Sigmoid colon (tissue), 7 donors: ENCODE data around the gene CHCHD2. TPM values are rescaled to one million over a fixed set of nuclear protein-coding genes. Genes with fewer than 3 reads are reported as not detected.
"Not testable (repeated sequence)": the region's sequence is repeated elsewhere in the genome, so short reads cannot be mapped to it uniquely, and the experiment has no call there.

ENCODE experiments used
- DNase-seq: peaks from one replicate; pipeline ENCODE4 v3.0.0-alpha.2; 2019
- H3K27ac ChIP-seq, 4 donors: fragments of 200-600 bp; sonication (generic); one replicate each; pipeline ENCODE4 v1.5.1; 2016 to 2019; ENCODE audit warnings: mild to moderate bottlenecking in 1 of 4
- H3K27me3 ChIP-seq, 3 donors: fragments of 200-600 bp; sonication (generic); one replicate each; pipeline ENCODE4 v1.5.1; 2019; ENCODE audit warnings: mild to moderate bottlenecking in 1 of 3
- H3K36me3 ChIP-seq, 4 donors: fragments of 200-600 bp; sonication (generic); one replicate each; pipeline ENCODE4 v1.5.1; 2016 to 2019
- H3K4me1 ChIP-seq, 4 donors: fragments of 200-600 bp; sonication (generic); one replicate each; pipeline ENCODE4 v1.5.1; 2017 to 2019
- H3K4me3 ChIP-seq, 4 donors: fragments of 200-600 bp; sonication (generic); one replicate each; pipeline ENCODE4 v1.5.1; 2017 to 2019; ENCODE audit warnings: mild to moderate bottlenecking in 2 of 4, moderate library complexity in 1 of 4
- H3K9me3 ChIP-seq, 4 donors: fragments of 200-600 bp in 3 of 4; sonication (generic) in 3 of 4; one replicate each; pipeline versions ENCODE4 v1.5.1 to v1.6.1; 2013 to 2019
- EP300 ChIP-seq, 4 donors: sonication (generic); formaldehyde crosslinking; IDR thresholded peaks; one replicate each; pipeline ENCODE4 v1.6.1; 2017; ENCODE audit warnings: antibody characterized with exemption in 4 of 4
- POLR2A ChIP-seq, 2 donors: fragments of 450-650 bp; IDR thresholded peaks; one replicate each; pipeline ENCODE4 v1.6.1; 2016; ENCODE audit warnings: antibody characterized with exemption in 2 of 2, mild to moderate bottlenecking in 2 of 2, moderate library complexity in 2 of 2
- POLR2AphosphoS5 ChIP-seq, 4 donors: sonication (generic); formaldehyde crosslinking; IDR thresholded peaks; one replicate each; pipeline ENCODE4 v1.6.1; 2017; ENCODE audit warnings: antibody characterized with exemption in 4 of 4
- WGBS, 2 donors: extraction: QIAGEN DNeasy Blood & Tissue Kit; methylation state at CpG; one replicate each; pipeline ENCODE4 v1.1.7; 2013; 5-methylcytosine and 5-hydroxymethylcytosine counted together
- intact Hi-C: fragments of 100-400 bp; cut with DNase I; formaldehyde crosslinking; loops from one replicate; pipeline ENCODE4 v1.15.1; 2023
- polyA plus RNA-seq, 3 donors: library from polyadenylated mRNA; stranded (reverse); fragments of 200-250 nt; gene quantifications; one replicate each; pipeline ENCODE4 v1.2.3, GENCODE V29; 2013
- total RNA-seq, 4 donors: library from RNA; depleted of rRNA; stranded (reverse); fragments of >200 nt; gene quantifications; one replicate each; pipeline ENCODE4 v1.1.0, GENCODE V29; 2016
- TF ChIP-seq, protein P1 (sequence below), 4 experiments: fragments of 450-650 bp in 3 of 4; fragments of 200-600 bp in 1 of 4; IDR thresholded peaks; one replicate each; pipeline ENCODE4 v1.5.1; 2016 to 2019; ENCODE audit warnings: antibody characterized with exemption in 4 of 4, mild to moderate bottlenecking in 3 of 4, moderate library complexity in 2 of 4
- donor health status: healthy with polysubstance abuse.
- donor health status: Bipolar disorder and iron deficiency.
- donor health status: healthy.

CHCHD2 gene, protein sequence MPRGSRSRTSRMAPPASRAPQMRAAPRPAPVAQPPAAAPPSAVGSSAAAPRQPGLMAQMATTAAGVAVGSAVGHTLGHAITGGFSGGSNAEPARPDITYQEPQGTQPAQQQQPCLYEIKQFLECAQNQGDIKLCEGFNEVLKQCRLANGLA
- total RNA-seq: 100 to 1,000 TPM; 315 to 508 (median 451) TPM
- 100 to 1,000 TPM; 636 to 769 (median 665) TPM for polyA plus RNA-seq

DNA sequence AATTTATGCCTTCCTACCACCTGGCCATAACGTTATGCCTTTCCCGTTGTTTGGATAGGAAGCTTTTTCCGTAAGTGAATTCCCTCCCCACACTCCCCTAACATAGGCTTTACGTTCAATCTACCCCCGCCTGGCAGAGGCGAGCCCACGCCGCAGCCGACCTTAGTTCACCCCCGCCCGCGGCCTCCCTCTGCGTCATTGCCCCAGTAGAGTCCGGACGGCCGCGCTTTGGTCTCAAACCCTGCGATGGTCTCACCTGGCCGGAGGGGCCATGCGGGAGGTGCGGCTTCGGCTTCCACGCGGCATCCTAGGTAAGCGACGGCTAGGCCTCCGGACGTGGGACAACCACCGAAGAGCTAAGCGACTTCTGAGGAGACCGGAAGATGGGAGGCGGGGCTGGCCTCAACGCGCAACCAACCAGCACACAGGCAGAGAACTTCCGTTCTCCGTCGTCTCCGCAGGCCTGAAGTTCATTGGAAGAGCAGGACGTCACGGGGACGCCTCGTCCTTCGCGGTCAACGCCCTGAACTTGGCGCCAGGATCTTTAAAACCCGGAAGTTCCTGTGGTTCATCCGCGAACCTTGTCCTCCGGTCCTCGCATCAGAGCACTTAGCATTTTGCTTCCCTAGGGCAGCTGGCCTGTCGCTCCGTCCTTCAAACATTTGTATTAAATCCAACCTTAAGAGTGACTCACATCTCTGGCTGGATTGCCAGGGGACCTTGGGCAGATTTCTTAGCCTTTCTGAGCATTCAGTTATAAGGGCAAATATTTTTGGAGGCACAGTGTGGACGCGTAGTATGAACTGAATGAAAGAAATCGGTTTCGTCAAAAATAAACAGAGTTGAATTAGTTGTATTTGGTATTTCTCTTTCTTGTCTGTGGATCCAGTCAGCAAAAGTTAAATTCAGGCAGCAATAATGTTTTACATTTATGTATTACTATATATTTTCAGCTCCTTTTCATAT lies at the start of gene CHCHD2:
TSS of gene CHCHD2 (minus strand) at position 369 of the 966 bp plus-strand sequence. CDS start at position 306, 63 bp downstream.
- no peaks in the 10 kb centered on the region for H3K27me3 ChIP-seq
- H3K4me3 ChIP-seq: peak within 1 kb of the TSS; percentile 81 to 96 (median 88)
- peaks cover 20 to 32% (median 24%) of the 10 kb centered on the region in 4 donors for H3K36me3 ChIP-seq
- DNase-seq: peak; percentile 99
- peak within 1 kb of the TSS; percentile 90 to 98 (median 94) for H3K27ac ChIP-seq
- peaks cover 0 to 25% (median 15%) of the 10 kb centered on the region in 4 donors for H3K4me1 ChIP-seq
- WGBS, 2 donors: 2% methylated on average over 57 of the region's 57 CpGs
- TF ChIP-seq POLR2AphosphoS5 (IDR thresholded peaks at IDR 0.05) (peak; percentile 95 to 98 (median 96)), EP300 (IDR thresholded peaks at IDR 0.05) (no peak), POLR2A (IDR thresholded peaks at IDR 0.05) (peak; percentile 84 to 92)
- TF ChIP-seq, protein P1, sequence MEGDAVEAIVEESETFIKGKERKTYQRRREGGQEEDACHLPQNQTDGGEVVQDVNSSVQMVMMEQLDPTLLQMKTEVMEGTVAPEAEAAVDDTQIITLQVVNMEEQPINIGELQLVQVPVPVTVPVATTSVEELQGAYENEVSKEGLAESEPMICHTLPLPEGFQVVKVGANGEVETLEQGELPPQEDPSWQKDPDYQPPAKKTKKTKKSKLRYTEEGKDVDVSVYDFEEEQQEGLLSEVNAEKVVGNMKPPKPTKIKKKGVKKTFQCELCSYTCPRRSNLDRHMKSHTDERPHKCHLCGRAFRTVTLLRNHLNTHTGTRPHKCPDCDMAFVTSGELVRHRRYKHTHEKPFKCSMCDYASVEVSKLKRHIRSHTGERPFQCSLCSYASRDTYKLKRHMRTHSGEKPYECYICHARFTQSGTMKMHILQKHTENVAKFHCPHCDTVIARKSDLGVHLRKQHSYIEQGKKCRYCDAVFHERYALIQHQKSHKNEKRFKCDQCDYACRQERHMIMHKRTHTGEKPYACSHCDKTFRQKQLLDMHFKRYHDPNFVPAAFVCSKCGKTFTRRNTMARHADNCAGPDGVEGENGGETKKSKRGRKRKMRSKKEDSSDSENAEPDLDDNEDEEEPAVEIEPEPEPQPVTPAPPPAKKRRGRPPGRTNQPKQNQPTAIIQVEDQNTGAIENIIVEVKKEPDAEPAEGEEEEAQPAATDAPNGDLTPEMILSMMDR (IDR thresholded peaks at IDR 0.05): no peak
- intact Hi-C loops: loop anchor here (2.0 kb wide), 1 partner anchor 28 kb away; no protein-coding TSS in a partner anchor
- no peaks in the 10 kb centered on the region for H3K9me3 ChIP-seq

DNA sequence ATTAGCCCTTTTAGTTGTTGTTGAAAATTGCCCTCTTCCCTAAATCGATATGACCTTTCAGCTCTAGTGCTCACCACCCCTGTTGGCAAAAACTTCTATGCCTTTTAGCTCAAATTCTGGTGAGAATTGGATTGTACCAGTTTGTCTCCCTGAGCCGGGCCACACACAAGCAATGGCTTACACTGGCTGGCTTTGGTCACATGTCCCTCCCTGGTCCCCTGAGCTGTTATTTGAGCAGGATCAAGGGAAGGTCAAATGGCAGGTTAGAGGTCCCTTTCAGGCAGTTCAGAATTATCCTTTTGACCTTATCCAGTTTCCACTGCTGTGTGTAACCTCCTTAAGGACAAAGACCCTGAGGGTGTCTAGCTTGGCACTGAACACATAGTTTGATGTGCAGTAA lies 24.8 kb upstream of the CHCHD2 start:
- H3K27ac ChIP-seq, DNase-seq, H3K36me3 ChIP-seq, H3K4me3 ChIP-seq, intact Hi-C loops, H3K27me3 ChIP-seq, H3K9me3 ChIP-seq, H3K4me1 ChIP-seq: not testable (repeated sequence)
- WGBS, 2 donors: 44 to 68% methylated on average over 2 of the region's 2 CpGs

DNA sequence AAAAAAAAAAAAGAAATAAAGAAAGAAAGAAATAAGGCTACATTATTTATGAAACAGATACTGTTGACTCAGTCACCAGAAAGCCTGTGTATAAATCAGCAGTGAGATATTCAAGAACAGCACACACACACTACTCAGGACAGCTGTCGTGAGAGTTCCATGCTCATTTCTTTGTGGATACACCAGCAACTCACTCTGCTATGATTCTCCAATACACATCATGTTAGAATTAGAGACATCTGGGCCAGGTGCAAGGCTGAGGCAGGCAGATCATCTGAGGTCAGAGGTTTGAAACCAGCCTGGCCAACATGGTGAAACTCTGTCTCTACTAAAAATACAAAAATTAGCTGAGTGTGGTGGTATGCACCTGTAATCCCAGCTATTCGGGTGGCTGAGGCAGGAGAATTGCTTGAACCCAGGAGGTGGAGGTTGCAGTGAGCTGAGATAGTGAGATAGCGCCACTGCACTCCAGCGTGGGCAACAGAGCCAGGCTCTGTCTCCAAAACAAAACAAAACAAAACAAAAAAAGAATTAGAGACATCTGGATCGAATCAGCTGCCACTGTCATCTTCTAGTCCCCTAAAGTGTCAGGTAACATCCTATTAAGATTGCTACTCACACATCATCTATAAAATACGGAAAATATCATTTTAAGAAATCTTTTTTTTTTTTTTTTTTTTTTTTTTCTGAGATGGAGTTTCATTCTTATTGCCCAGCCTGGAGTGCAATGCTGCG lies 21.1 kb upstream of the CHCHD2 start:
- WGBS, 2 donors: 67 to 79% methylated on average over 7 of the region's 7 CpGs
- H3K9me3 ChIP-seq: no peaks in the 10 kb centered on the region
- no peak overlapping the region for H3K4me3 ChIP-seq
- H3K4me1 ChIP-seq: no peaks in the 10 kb centered on the region
- no peak for DNase-seq
- intact Hi-C loops: no loop called here
- no peaks in the 10 kb centered on the region for H3K27me3 ChIP-seq
- H3K36me3 ChIP-seq: no peaks in the 10 kb centered on the region
- no peak overlapping the region for H3K27ac ChIP-seq
- TF ChIP-seq, protein P1 (IDR thresholded peaks at IDR 0.05): no peak
- no peak for TF ChIP-seq EP300 (IDR thresholded peaks at IDR 0.05)
- TF ChIP-seq POLR2A (IDR thresholded peaks at IDR 0.05): no peak
- TF ChIP-seq POLR2AphosphoS5 (IDR thresholded peaks at IDR 0.05): no peak

DNA sequence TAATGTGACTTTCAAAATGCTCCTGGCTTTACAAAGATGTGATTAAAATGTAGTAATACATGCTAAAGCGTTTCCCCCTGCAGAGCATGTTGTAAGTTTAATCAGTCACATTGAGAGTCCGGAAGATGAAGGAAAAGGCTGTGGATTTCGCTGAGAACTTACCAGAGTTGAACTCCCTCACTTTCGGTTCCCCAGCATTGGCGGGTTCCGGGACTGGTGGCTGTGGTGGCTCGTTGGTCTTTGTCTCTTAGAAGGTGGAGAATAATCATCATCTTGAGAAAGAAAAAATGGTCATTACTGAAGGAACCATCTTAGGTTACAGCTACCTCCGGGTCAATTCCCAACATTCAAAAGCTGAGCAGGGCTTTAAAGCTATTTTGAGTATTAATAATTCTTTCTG lies 19.6 kb upstream of the CHCHD2 start:
- DNase-seq: no peak
- no peaks in the 10 kb centered on the region for H3K27me3 ChIP-seq
- no peaks in the 10 kb centered on the region for H3K36me3 ChIP-seq
- H3K27ac ChIP-seq: no peak overlapping the region
- TF ChIP-seq POLR2A (IDR thresholded peaks at IDR 0.05) (no peak), POLR2AphosphoS5 (IDR thresholded peaks at IDR 0.05) (no peak), EP300 (IDR thresholded peaks at IDR 0.05) (no peak)
- TF ChIP-seq, protein P1 (IDR thresholded peaks at IDR 0.05): no peak
- no peaks in the 10 kb centered on the region for H3K4me1 ChIP-seq
- 79 to 86% methylated on average over 8 of the region's 8 CpGs for WGBS, 2 donors
- intact Hi-C loops: no loop called here
- no peaks in the 10 kb centered on the region for H3K9me3 ChIP-seq
- no peak overlapping the region for H3K4me3 ChIP-seq
